SH-SY5Y (cell line): ENCODE measurements around the gene ODAM.

Source experiments
- GATA2 ChIP-seq: IDR thresholded peaks from 2 replicates; pipeline ENCODE4 v1.6.1; 2011; ENCODE audit warnings: mild to moderate bottlenecking, low read depth, low read length
- GATA3 ChIP-seq: IDR thresholded peaks from 2 replicates; pipeline ENCODE4 v1.6.1; 2011; ENCODE audit warnings: low read depth, mild to moderate bottlenecking, low read length, moderate library complexity

DNA sequence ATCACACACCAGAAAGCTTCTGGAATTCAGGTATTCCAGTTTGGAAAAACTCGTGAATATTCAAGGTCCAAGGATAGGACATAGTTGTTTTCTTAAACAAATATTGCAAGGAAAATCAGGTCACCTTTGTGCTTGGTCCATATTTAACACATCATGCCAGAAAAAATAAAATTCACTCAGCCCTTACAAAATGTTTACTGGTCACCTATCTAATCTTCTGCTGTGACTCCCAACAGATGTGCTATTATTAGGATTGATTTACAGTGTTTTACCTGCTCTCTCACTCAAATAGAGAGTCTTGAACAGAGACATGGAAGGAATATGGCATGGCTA, 56.4 kb downstream of the ODAM start:
- TF ChIP-seq GATA3 (no peak), GATA2 (no peak)
